GM19438 (cell line): ENCODE measurements around the gene PAOX.
"Not testable (repeated sequence)": the region's sequence is repeated elsewhere in the genome, so short reads cannot be mapped to it uniquely, and the experiment has no call there.

Experiments used
- ATAC-seq: cut with Tn5 transposase; IDR thresholded peaks from one replicate; pipeline ENCODE4 v1.9.1; 2021; ENCODE audit warnings: low read depth; ENCODE audit not compliant: unreplicated experiment

Gene PAOX

GRCh38 chr10:133429571-133429970 is 50.5 kb downstream of the PAOX start:
- not testable (repeated sequence) for ATAC-seq

- ATAC-seq: not testable (repeated sequence)
Observed at GRCh38 chr10:133431888-133432613, 53.0 kb downstream of the PAOX start.

- ATAC-seq: not testable (repeated sequence)
Observed at GRCh38 chr10:133432789-133433188, 53.7 kb downstream of the PAOX start.

- ATAC-seq: peak; percentile 63
Observed at GRCh38 chr10:133438711-133439273, 59.7 kb downstream of the PAOX start.

GRCh38 chr10:133439517-133440461 is 60.7 kb downstream of the PAOX start:
- no peak for ATAC-seq

GRCh38 chr10:133440633-133441285 is 61.7 kb downstream of the PAOX start:
- ATAC-seq: no peak
